SIG-M5 treated with dmso at 0.1 percent for 504 hours (cell line): ENCODE data around the gene CNTN5.

Experiments used
- DNase-seq: peaks from one replicate; lab custom pipeline; 2025; ENCODE audit not compliant: unreplicated experiment; lab: John Stamatoyannopoulos, UW

The CNTN5 gene

GRCh38 chr11:100397401-100397800 lies 1376.7 kb downstream of the CNTN5 start:
- no peak for DNase-seq

GRCh38 chr11:100403816-100404215 lies 1383.1 kb downstream of the CNTN5 start:
- no peak for DNase-seq

- DNase-seq, result no peak
Observed at GRCh38 chr11:100404907-100405306, 1384.2 kb downstream of the CNTN5 start.
